PC-3 (cell line): ENCODE measurements around the gene STEAP1B. TPM values are rescaled to one million over a fixed set of nuclear protein-coding genes. Genes with fewer than 3 reads are reported as not detected.
A peak's percentile ranks its signal among the peaks of the same experiment; 100 is the strongest.

Experiments
- ATAC-seq: fragments of 200-7000 bp; cut with Tn5 transposase; 2 replicates; pipeline ENCODE4 v1.9.1; 2020; ENCODE audit warnings: mild to moderate bottlenecking, moderate library complexity
- BruUV-seq: library from RNA; stranded (reverse); fragments of 400-500 nt; replicated peaks from 2 replicates; lab custom pipeline; 2021; lab: Mats Ljungman, UMichigan
- CTCF ChIA-PET: fragments of 300-600 bp; sonication (Branson Sonifier 250); formaldehyde crosslinking; loops from one replicate; lab custom pipeline; 2022; ENCODE audit warnings: antibody characterized with exemption; lab: Charles Lee
- POLR2A ChIA-PET: fragments of 300-600 bp; sonication (Branson Sonifier 250); formaldehyde crosslinking; loops from one replicate; lab custom pipeline; 2022; ENCODE audit warnings: antibody characterized with exemption; ENCODE audit not compliant: unreplicated experiment; lab: Charles Lee
- DNase-seq: peaks from one replicate; pipeline ENCODE4 v3.0.0-alpha.2; 2015
- H2AFZ ChIP-seq: fragments of 300-600 bp; sonication (generic); 2 replicates; pipeline ENCODE4 v1.6.0; 2016; ENCODE audit warnings: antibody characterized with exemption, low read length
- H3F3A ChIP-seq: fragments of 300-600 bp; sonication (generic); one replicate; pipeline ENCODE4 v1.6.0; 2017; ENCODE audit warnings: antibody characterized with exemption, low read length, control low read depth, mild to moderate bottlenecking; ENCODE audit not compliant: unreplicated experiment
- H3K27ac ChIP-seq: fragments of 300-600 bp; sonication (generic); 2 replicates; pipeline ENCODE4 v1.5.1; 2016; ENCODE audit warnings: mild to moderate bottlenecking, low read length
- H3K27me3 ChIP-seq: fragments of 300-600 bp; sonication (generic); 2 replicates; pipeline ENCODE4 v1.6.1; 2016; ENCODE audit warnings: low read length, mixed read lengths
- H3K36me3 ChIP-seq: fragments of 300-600 bp; sonication (generic); 2 replicates; pipeline ENCODE4 v1.6.1; 2016; ENCODE audit warnings: low read depth, mixed run types, low read length, mixed read lengths
- H3K4me1 ChIP-seq: fragments of 300-600 bp; sonication (generic); 2 replicates; pipeline ENCODE4 v1.5.1; 2016; ENCODE audit warnings: low read length; ENCODE audit not compliant: insufficient read depth
- H3K4me2 ChIP-seq: fragments of 300-600 bp; sonication (generic); 2 replicates; pipeline ENCODE4 v1.6.0; 2016; ENCODE audit warnings: low read length
- H3K4me3 ChIP-seq: fragments of 300-600 bp; sonication (generic); 2 replicates; pipeline ENCODE4 v1.5.1; 2016; ENCODE audit warnings: mild to moderate bottlenecking, low read length, mixed read lengths
- H3K79me2 ChIP-seq: fragments of 300-600 bp; sonication (generic); 2 replicates; pipeline ENCODE4 v1.6.1; 2017; ENCODE audit warnings: low read length, mixed read lengths
- H3K9ac ChIP-seq: fragments of 300-600 bp; sonication (generic); 2 replicates; pipeline ENCODE4 v1.6.0; 2016; ENCODE audit warnings: mild to moderate bottlenecking, low read length
- H3K9me2 ChIP-seq: fragments of 300-600 bp; sonication (generic); replicated peaks from 2 replicates; pipeline ENCODE4 v1.6.1; 2016; ENCODE audit warnings: mixed run types, low read length, mixed read lengths
- H3K9me3 ChIP-seq: fragments of 300-600 bp; sonication (generic); 2 replicates; pipeline ENCODE4 v1.6.1; 2016; ENCODE audit warnings: low read length, mixed read lengths
- H4K20me1 ChIP-seq: fragments of 300-600 bp; sonication (generic); 2 replicates; pipeline ENCODE4 v1.6.1; 2016; ENCODE audit warnings: low read length, mixed read lengths
- EZH2 ChIP-seq: fragments of 300-600 bp; sonication (generic); IDR thresholded peaks from one replicate; pipeline ENCODE4 v1.6.1; 2017; ENCODE audit warnings: antibody characterized with exemption, mild to moderate bottlenecking, low read length; ENCODE audit not compliant: unreplicated experiment
- EZH2phosphoT487 ChIP-seq: fragments of 300-600 bp; sonication (generic); IDR thresholded peaks from 2 replicates; pipeline ENCODE4 v1.6.1; 2018; ENCODE audit warnings: mild to moderate bottlenecking, antibody characterized with exemption, low read length, borderline replicate concordance
- intact Hi-C: fragments of 100-400 bp; cut with micrococcal nuclease; formaldehyde crosslinking; loops from 2 replicates; pipeline ENCODE4 v1.9.0; 2023
- total RNA-seq: library from RNA; depleted of rRNA; stranded (reverse); fragments of >200 nt; gene quantifications from 2 replicates; pipeline ENCODE4 v1.2.3, GENCODE V29; 2014
- TF ChIP-seq, protein P1 (sequence below): fragments of 300-600 bp; sonication (generic); conservative IDR thresholded peaks from 2 replicates; pipeline ENCODE4 v1.5.1; 2017; ENCODE audit warnings: antibody characterized with exemption, low read depth, mild to moderate bottlenecking, low read length

STEAP1B gene
- total RNA-seq, 1 experiment from 2014 or later, result 0.47 TPM

DNA sequence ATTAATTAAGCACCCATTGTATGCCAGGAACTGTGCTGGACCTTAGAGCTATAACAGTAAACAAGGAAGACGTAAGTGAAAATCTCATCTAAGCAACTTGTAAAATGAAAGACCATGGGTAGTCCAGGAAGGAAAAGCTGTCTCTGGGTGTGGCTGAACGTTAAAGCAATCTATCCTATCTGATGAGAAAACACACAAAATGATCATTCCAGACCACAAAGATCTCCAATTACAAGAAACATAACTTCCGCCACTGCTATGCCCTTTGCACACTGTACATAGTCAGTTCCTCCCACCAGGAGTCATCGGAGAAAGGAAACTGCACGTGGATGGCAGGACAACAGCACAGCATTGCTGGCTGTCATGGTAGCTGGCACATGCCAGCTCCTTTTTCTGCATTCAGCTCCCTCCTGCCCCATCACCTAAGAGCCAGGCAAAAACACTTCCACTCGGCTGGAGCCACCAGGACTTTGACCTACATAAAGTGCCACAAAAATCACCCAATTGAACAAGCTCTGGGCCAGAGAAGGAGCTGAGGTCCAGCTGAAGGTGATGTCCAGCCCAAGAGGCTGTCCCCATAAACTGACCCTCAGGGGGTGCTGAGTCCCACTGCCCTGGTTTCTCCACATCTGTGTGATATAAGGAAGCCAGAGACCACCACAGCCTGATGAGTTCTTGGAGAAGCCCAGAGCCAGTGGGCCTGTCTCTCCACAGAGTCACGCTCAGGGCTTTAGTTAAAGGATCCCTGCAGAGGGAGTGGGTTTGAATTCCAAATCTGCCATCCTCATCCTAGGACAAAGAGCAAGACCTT lies 56.4 kb downstream of the STEAP1B start:
- Histone ChIP-seq H3F3A (no peaks in the 10 kb centered on the region), H3K27me3 (no peaks in the 10 kb centered on the region), H3K4me3 (peak overlapping the region; percentile 23; the same call in 1 of the 2 replicates), H3K27ac (peak overlapping the region; percentile 91), H3K79me2 (no peaks in the 10 kb centered on the region), H3K9me2 (no peaks in the 10 kb centered on the region), H3K9ac (peak overlapping the region; percentile 69), H3K36me3 (no peaks in the 10 kb centered on the region; the same call in 1 of the 2 replicates), H2AFZ (peak overlapping the region; percentile 1; the same call in 1 of the 2 replicates), H4K20me1 (no peaks in the 10 kb centered on the region), H3K4me2 (peak overlapping the region; percentile 68), H3K9me3 (no peaks in the 10 kb centered on the region), H3K4me1 (peaks cover 40% of the 10 kb centered on the region)
- peak; percentile 92 for DNase-seq
- no peak for TF ChIP-seq EZH2phosphoT487
- TF ChIP-seq, protein P1, sequence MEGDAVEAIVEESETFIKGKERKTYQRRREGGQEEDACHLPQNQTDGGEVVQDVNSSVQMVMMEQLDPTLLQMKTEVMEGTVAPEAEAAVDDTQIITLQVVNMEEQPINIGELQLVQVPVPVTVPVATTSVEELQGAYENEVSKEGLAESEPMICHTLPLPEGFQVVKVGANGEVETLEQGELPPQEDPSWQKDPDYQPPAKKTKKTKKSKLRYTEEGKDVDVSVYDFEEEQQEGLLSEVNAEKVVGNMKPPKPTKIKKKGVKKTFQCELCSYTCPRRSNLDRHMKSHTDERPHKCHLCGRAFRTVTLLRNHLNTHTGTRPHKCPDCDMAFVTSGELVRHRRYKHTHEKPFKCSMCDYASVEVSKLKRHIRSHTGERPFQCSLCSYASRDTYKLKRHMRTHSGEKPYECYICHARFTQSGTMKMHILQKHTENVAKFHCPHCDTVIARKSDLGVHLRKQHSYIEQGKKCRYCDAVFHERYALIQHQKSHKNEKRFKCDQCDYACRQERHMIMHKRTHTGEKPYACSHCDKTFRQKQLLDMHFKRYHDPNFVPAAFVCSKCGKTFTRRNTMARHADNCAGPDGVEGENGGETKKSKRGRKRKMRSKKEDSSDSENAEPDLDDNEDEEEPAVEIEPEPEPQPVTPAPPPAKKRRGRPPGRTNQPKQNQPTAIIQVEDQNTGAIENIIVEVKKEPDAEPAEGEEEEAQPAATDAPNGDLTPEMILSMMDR, result no peak
- no peak for TF ChIP-seq EZH2
- intact Hi-C loops, result loop anchor here (1.0 to 2.0 kb wide), 4 partner anchors 31 to 87 kb away; partner anchors contain the start of gene RAPGEF5
- peak; percentile 70 for ATAC-seq
- BruUV-seq, result TSS peak; percentile 46
- POLR2A ChIA-PET, result no interaction called here
- CTCF ChIA-PET, result interaction anchor here (0.6 kb wide), 1 partner anchor 9 kb away, joined by 3 read pairs; no protein-coding TSS in a partner anchor

GRCh38 chr7:22442882-22443369 lies 57.1 kb downstream of the STEAP1B start:
- POLR2A ChIA-PET, result no interaction called here
- peak overlapping the region; percentile 91 for H3K27ac ChIP-seq
- peak overlapping the region; percentile 68 for H3K4me2 ChIP-seq
- H4K20me1 ChIP-seq, result no peaks in the 10 kb centered on the region
- H3K27me3 ChIP-seq, result no peaks in the 10 kb centered on the region
- no peaks in the 10 kb centered on the region for H3K9me2 ChIP-seq
- TF ChIP-seq EZH2phosphoT487 (no peak), EZH2 (no peak)
- TF ChIP-seq, protein P1, result no peak
- intact Hi-C loops, result loop anchor here (1.0 to 2.0 kb wide), 3 partner anchors 31 to 86 kb away; partner anchors contain the start of gene RAPGEF5
- no peaks in the 10 kb centered on the region; the same call in 1 of the 2 replicates for H3K36me3 ChIP-seq
- no peaks in the 10 kb centered on the region for H3K79me2 ChIP-seq
- DNase-seq, result no peak
- CTCF ChIA-PET, result no interaction called here
- no peak for ATAC-seq
- BruUV-seq, result TSS peak; percentile 55
- peaks cover 40% of the 10 kb centered on the region for H3K4me1 ChIP-seq
- peak overlapping the region; percentile 1; the same call in 1 of the 2 replicates for H2AFZ ChIP-seq
- no peaks in the 10 kb centered on the region for H3F3A ChIP-seq
- H3K9me3 ChIP-seq, result no peaks in the 10 kb centered on the region
- peak overlapping the region; percentile 64 for H3K9ac ChIP-seq
- H3K4me3 ChIP-seq, result peak overlapping the region; percentile 23; the same call in 1 of the 2 replicates
